ENCODE measurements around the gene EVI5L. TPM values are rescaled to one million over a fixed set of nuclear protein-coding genes. Genes with fewer than 3 reads are reported as not detected.

EVI5L gene
- total RNA-seq, 1 donor from 2014 or later, result 17.2 TPM

- intact Hi-C loops (cut with DNase I), result no loop called here
- Histone ChIP-seq H3K9me3 (no peaks in the 10 kb centered on the region), H3K27me3 (no peaks in the 10 kb centered on the region), H3K4me3 (no peak overlapping the region), H3K36me3 (no peaks in the 10 kb centered on the region), H3K4me1 (peaks cover 8% of the 10 kb centered on the region), H3K27ac (no peak overlapping the region)
- no peak for TF ChIP-seq POLR2AphosphoS5 (IDR thresholded peaks at IDR 0.05; ENCODE audit: insufficient read depth in 1 of 2, low read depth in 1 of 2)
- TF ChIP-seq CTCF (IDR thresholded peaks at IDR 0.05), result no peak
- TF ChIP-seq POLR2A (IDR thresholded peaks at IDR 0.05), result no peak
- no peak for DNase-seq (ENCODE audit: extremely low spot score in 2 of 2)
Observed at GRCh38 chr19:7853770-7854128, 23.7 kb downstream of the EVI5L start.

GRCh38 chr19:7855426-7856108, 25.5 kb downstream of the EVI5L start:
- Histone ChIP-seq H3K4me3 (no peak overlapping the region), H3K4me1 (peaks cover 8% of the 10 kb centered on the region), H3K9me3 (no peaks in the 10 kb centered on the region), H3K27me3 (no peaks in the 10 kb centered on the region), H3K36me3 (no peaks in the 10 kb centered on the region), H3K27ac (no peak overlapping the region)
- TF ChIP-seq POLR2AphosphoS5 (IDR thresholded peaks at IDR 0.05; ENCODE audit: insufficient read depth in 1 of 2, low read depth in 1 of 2) (no peak), CTCF (IDR thresholded peaks at IDR 0.05) (no peak), POLR2A (IDR thresholded peaks at IDR 0.05) (no peak)
- intact Hi-C loops (cut with DNase I), result no loop called here
- DNase-seq (ENCODE audit: extremely low spot score in 2 of 2), result no peak

- Histone ChIP-seq H3K4me3 (no peak overlapping the region), H3K4me1 (peaks cover 8% of the 10 kb centered on the region), H3K36me3 (no peaks in the 10 kb centered on the region), H3K27ac (no peak overlapping the region), H3K9me3 (no peaks in the 10 kb centered on the region), H3K27me3 (no peaks in the 10 kb centered on the region)
- TF ChIP-seq POLR2AphosphoS5 (IDR thresholded peaks at IDR 0.05; ENCODE audit: insufficient read depth in 1 of 2, low read depth in 1 of 2) (no peak), POLR2A (IDR thresholded peaks at IDR 0.05) (no peak), CTCF (IDR thresholded peaks at IDR 0.05) (no peak)
- DNase-seq (ENCODE audit: extremely low spot score in 2 of 2), result no peak
- intact Hi-C loops (cut with DNase I), result no loop called here
Observed at GRCh38 chr19:7856109-7856591, 26.1 kb downstream of the EVI5L start.

GRCh38 chr19:7856679-7857663, 27.0 kb downstream of the EVI5L start:
- no peak overlapping the region for H3K4me3 ChIP-seq
- H3K36me3 ChIP-seq, result no peaks in the 10 kb centered on the region
- no peaks in the 10 kb centered on the region for H3K27me3 ChIP-seq
- H3K9me3 ChIP-seq, result no peaks in the 10 kb centered on the region
- no peak for DNase-seq (ENCODE audit: extremely low spot score in 2 of 2)
- H3K27ac ChIP-seq, result no peak overlapping the region
- intact Hi-C loops (cut with DNase I), result no loop called here
- TF ChIP-seq POLR2A (IDR thresholded peaks at IDR 0.05), result no peak
- TF ChIP-seq POLR2AphosphoS5 (IDR thresholded peaks at IDR 0.05; ENCODE audit: insufficient read depth in 1 of 2, low read depth in 1 of 2), result no peak
- TF ChIP-seq CTCF (IDR thresholded peaks at IDR 0.05), result no peak
- H3K4me1 ChIP-seq, result peaks cover 11% of the 10 kb centered on the region
